Ovary (tissue), 9 donors: ENCODE results near the gene DIPK2B. TPM values are rescaled to one million over a fixed set of nuclear protein-coding genes. Genes with fewer than 3 reads are reported as not detected.

ENCODE experiments used
- DNase-seq, 5 donors: peaks; one replicate each; pipeline ENCODE4 v3.0.0-alpha.2; 2019 to 2020
- H3K27ac ChIP-seq, 2 donors: fragments of 200-600 bp; one replicate each; pipeline versions ENCODE4 v1.5.1 to v1.8.0; 2019 to 2022
- H3K27me3 ChIP-seq: fragments of 200-600 bp; one replicate; pipeline ENCODE4 v1.8.0; 2022
- H3K36me3 ChIP-seq: fragments of 200-600 bp; sonication (generic); one replicate; pipeline ENCODE4 v1.5.1; 2019
- H3K4me1 ChIP-seq: one replicate; pipeline ENCODE4 v1.8.1; 2013; ENCODE audit warnings: mild to moderate bottlenecking, moderate library complexity; ENCODE audit not compliant: insufficient read depth
- H3K4me3 ChIP-seq: fragments of 200-600 bp; sonication (generic); one replicate; pipeline ENCODE4 v1.5.1; 2017
- H3K9me3 ChIP-seq, 2 donors: fragments of 200-600 bp in 1 of 2; sonication (generic) in 1 of 2; one replicate each; pipeline versions ENCODE4 v1.5.1 to v1.8.1; 2013 to 2019; ENCODE audit warnings: mild to moderate bottlenecking in 1 of 2, moderate library complexity in 1 of 2
- EP300 ChIP-seq: sonication (generic); formaldehyde crosslinking; IDR thresholded peaks from one replicate; pipeline ENCODE4 v1.6.1; 2017; ENCODE audit warnings: antibody characterized with exemption
- POLR2A ChIP-seq: fragments of 450-650 bp; IDR thresholded peaks from one replicate; pipeline ENCODE4 v1.6.1; 2017; ENCODE audit warnings: antibody characterized with exemption, mild to moderate bottlenecking, moderate library complexity
- WGBS, 3 donors: extraction: QIAGEN DNeasy Blood & Tissue Kit in 1 of 3; methylation state at CpG; one replicate each; pipeline versions ENCODE4 v1.1.5 to v1.1.7; 2013 to 2017; 5-methylcytosine and 5-hydroxymethylcytosine counted together
- intact Hi-C, 4 donors: fragments of 100-400 bp; cut with DNase I; formaldehyde crosslinking; loops; one replicate each; pipeline versions ENCODE4 v1.11.0 to v1.15.1; 2022 to 2023
- polyA plus RNA-seq, 2 donors: library from polyadenylated mRNA; stranded (reverse); fragments of 200-250 nt in 1 of 2; fragments of 350-450 nt in 1 of 2; fragmentation: Illumina TruSeq in 1 of 2; extraction: RNeasy Lipid Tissue Mini Kit (QIAGEN cat#74804) in 1 of 2; gene quantifications; one replicate each; pipeline ENCODE4 v1.2.3, GENCODE V29; 2013 to 2014
- total RNA-seq, 7 donors: library from RNA; depleted of rRNA in 2 of 7; stranded (reverse); fragments of >200 nt in 2 of 7; fragmentation: NEBNext Ultra II Directional in 3 of 7; extraction: Animal tissue kit (Norgen Biotek cat#: 25700) in 3 of 7; gene quantifications; one replicate each; pipeline versions ENCODE4 v1.1.0 to v1.2.4, GENCODE V29; 2016 to 2023
- TF ChIP-seq, protein P1 (sequence below), 3 donors: fragments of 450-650 bp in 2 of 3; fragments of 200-600 bp in 1 of 3; IDR thresholded peaks; one replicate each; pipeline versions ENCODE4 v1.5.1 to v1.8.0; 2016 to 2022; ENCODE audit warnings: antibody characterized with exemption in 3 of 3, mild to moderate bottlenecking in 1 of 3
- donor health status: DM: no; HTN: no; CAD: no; lungs with moderate emphysema.
- donor health status: DM: no; HTN: no; CAD: no.
- donor health status: Bipolar disorder and iron deficiency.
- donor health status: DM: yes; HTN: yes; CAD: no.
- donor health status: DM: no; HTN: no; CAD: no.
- donor health status: DM: yes; HTN: yes; CAD: no.

The DIPK2B gene
- total and polyA plus RNA-seq, 9 donors, result 3.6 to 34.1 (median 8.8) TPM

DNA sequence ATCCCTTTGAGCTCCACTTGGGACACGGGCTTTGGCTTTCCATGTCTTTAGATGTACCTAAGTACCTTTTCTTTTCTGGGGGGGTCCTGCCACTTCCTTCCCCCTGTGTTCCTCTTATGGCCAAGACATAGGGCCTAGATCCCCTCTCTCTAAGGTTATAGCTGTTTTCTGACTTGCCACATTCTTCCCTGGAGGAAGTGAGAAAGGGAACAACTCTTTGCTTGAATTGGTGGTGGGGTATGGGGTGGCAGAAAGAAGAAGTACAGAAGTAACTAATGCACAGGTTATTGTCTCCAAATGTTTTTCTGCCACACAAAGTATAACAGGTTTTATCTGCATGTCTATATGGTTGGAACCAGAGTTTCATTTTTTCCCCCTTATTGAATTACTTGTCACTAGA is 29.7 kb upstream of the DIPK2B start:
- Histone ChIP-seq H3K27me3 (no peaks in the 10 kb centered on the region), H3K4me3 (no peak overlapping the region), H3K4me1 (no peaks in the 10 kb centered on the region), H3K9me3 (no peaks in the 10 kb centered on the region), H3K27ac (no peak overlapping the region), H3K36me3 (no peaks in the 10 kb centered on the region)
- DNase-seq, result no peak
- TF ChIP-seq POLR2A, result no peak
- TF ChIP-seq, protein P1, sequence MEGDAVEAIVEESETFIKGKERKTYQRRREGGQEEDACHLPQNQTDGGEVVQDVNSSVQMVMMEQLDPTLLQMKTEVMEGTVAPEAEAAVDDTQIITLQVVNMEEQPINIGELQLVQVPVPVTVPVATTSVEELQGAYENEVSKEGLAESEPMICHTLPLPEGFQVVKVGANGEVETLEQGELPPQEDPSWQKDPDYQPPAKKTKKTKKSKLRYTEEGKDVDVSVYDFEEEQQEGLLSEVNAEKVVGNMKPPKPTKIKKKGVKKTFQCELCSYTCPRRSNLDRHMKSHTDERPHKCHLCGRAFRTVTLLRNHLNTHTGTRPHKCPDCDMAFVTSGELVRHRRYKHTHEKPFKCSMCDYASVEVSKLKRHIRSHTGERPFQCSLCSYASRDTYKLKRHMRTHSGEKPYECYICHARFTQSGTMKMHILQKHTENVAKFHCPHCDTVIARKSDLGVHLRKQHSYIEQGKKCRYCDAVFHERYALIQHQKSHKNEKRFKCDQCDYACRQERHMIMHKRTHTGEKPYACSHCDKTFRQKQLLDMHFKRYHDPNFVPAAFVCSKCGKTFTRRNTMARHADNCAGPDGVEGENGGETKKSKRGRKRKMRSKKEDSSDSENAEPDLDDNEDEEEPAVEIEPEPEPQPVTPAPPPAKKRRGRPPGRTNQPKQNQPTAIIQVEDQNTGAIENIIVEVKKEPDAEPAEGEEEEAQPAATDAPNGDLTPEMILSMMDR (IDR thresholded peaks at IDR 0.05), result no peak
- TF ChIP-seq EP300, result no peak
- WGBS, 3 donors, result 72 to 85% (median 79%) methylated on average over 1 of the region's 1 CpG
- intact Hi-C loops, result no loop called here

DNA sequence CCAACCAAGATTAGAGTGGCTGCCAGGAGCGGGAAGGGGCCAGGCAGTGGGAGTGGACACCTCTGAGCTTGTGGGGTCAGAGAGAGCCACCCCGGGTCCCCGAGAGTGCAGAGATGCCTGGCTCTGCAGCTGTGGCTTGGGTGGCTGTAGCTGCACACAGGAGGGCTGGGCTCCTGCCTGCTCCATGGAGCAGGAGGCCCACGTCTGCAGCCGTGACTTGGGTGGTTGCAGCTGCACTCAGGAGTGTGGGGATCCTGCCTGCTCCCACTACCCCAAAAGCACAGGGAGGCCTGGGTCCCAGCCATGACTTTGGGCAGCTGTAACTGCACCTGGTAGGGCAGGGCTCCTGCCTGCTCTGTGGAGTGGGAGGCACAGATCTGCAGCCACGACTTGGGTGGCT is 28.7 kb upstream of the DIPK2B start:
- Histone ChIP-seq H3K4me3 (no peak overlapping the region), H3K9me3 (no peaks in the 10 kb centered on the region), H3K27ac (no peak overlapping the region), H3K36me3 (no peaks in the 10 kb centered on the region), H3K27me3 (no peaks in the 10 kb centered on the region), H3K4me1 (no peaks in the 10 kb centered on the region)
- TF ChIP-seq EP300 (no peak), POLR2A (no peak)
- TF ChIP-seq, protein P1 (IDR thresholded peaks at IDR 0.05), result no peak
- no peak for DNase-seq
- intact Hi-C loops, result no loop called here
- WGBS, 3 donors, result 60 to 76% (median 65%) methylated on average over 2 to 6 of the region's 6 CpGs

DNA sequence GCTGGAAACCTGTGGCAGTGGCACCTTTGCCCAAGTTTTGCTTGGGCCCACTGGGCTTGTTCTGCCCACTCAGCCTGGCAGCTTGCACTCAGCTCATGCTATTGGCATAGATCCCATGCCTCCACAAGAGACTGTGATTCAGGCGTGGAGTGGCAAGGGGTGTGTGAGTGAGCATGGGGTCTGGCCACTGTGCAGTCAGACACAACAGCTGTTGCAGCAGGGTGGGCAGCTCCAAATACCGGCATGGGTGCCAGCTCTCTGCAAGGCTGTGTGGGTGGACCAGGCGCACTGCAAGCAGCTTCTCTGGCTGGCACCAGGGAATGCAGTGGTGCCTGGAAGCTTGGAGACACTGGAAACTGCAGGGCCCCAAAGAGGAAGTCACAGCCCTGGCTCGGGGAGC is 27.4 kb upstream of the DIPK2B start:
- TF ChIP-seq EP300 (no peak), POLR2A (no peak)
- TF ChIP-seq, protein P1 (IDR thresholded peaks at IDR 0.05), result no peak
- H3K27me3 ChIP-seq, result no peaks in the 10 kb centered on the region
- 74 to 78% (median 78%) methylated on average over 3 to 4 of the region's 4 CpGs for WGBS, 3 donors

DNA sequence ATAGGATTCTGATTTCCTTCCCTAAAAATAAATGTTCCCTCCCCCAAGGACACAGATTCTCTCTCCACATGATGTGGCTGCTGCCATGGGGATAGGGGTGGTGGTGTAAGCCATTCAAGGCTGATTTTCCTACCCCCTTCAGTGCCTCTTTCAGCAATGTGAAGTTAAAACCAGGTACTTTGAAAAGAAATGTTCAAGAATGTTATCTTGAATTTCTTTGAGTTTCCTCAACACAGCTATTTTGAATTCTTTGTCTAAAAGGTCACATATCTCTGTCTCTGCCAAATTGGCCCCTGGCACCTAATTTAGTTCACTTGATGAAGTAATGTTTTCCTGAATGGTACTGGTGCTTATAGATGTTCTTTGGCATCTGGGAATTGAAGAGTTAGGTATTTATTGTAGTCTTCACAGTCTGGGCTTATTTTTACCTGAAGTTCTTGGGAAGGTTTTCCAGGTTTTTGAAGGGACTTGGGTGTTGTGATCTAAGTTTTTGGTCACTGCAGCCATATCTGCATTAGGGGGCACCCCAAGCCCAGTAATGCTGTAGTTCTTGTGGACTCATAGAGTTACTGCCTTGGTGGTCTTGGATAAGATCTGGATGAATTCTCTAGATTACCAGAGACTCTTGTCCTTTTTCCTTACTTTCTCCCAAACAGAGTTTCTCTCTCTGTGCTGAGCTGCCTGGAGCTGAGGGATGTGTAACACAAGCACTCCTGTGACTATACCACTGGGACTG is 7.6 kb upstream of the DIPK2B start:
- H3K27ac ChIP-seq, result no peak overlapping the region
- intact Hi-C loops, result no loop called here
- H3K36me3 ChIP-seq, result no peaks in the 10 kb centered on the region
- no peak for DNase-seq
- H3K4me3 ChIP-seq, result no peak overlapping the region
- no peaks in the 10 kb centered on the region for H3K27me3 ChIP-seq
- H3K4me1 ChIP-seq, result no peaks in the 10 kb centered on the region
- TF ChIP-seq, protein P1 (IDR thresholded peaks at IDR 0.05), result no peak
- TF ChIP-seq POLR2A, result no peak
- no peak for TF ChIP-seq EP300
- no peaks in the 10 kb centered on the region for H3K9me3 ChIP-seq

More for the DNA sequence above, 27.4 kb upstream of the DIPK2B start:
- DNase-seq, result no peak
- Histone ChIP-seq H3K27ac (no peak overlapping the region), H3K4me1 (no peaks in the 10 kb centered on the region), H3K9me3 (no peaks in the 10 kb centered on the region), H3K4me3 (no peak overlapping the region), H3K36me3 (no peaks in the 10 kb centered on the region)
- intact Hi-C loops, result no loop called here
